Astrocyte (in vitro differentiated cells and primary cell): Measurements from ENCODE around the gene AKAP8. TPM values are rescaled to one million over a fixed set of nuclear protein-coding genes. Genes with fewer than 3 reads are reported as not detected.

Source experiments
- DNase-seq: peaks from one replicate; pipeline ENCODE4 v3.0.0-alpha.2; 2010; ENCODE audit warnings: low read depth
- FAIRE-seq: peaks from 2 replicates; lab custom pipeline; 2011; peaks lifted over from hg19 to GRCh38; lab: Jason Lieb, UNC
- H2AFZ ChIP-seq: 2 replicates; pipeline ENCODE4 v1.6.0; 2012; ENCODE audit warnings: low read depth, low read length, inconsistent platforms
- H3K27ac ChIP-seq: 2 replicates; pipeline ENCODE4 v1.5.1; 2011; ENCODE audit warnings: low read depth, low read length, inconsistent platforms
- H3K27me3 ChIP-seq: 2 replicates; pipeline ENCODE4 v1.6.0; 2011; ENCODE audit warnings: low read length, inconsistent platforms; ENCODE audit not compliant: insufficient read depth
- H3K36me3 ChIP-seq: 2 replicates; pipeline ENCODE4 v1.5.1; 2011; ENCODE audit warnings: low read length, inconsistent platforms; ENCODE audit not compliant: insufficient read depth
- H3K4me1 ChIP-seq: 2 replicates; pipeline ENCODE4 v1.5.1; 2011; ENCODE audit warnings: low read length, inconsistent platforms; ENCODE audit not compliant: insufficient read depth
- H3K4me2 ChIP-seq: 2 replicates; pipeline ENCODE4 v1.6.0; 2012; ENCODE audit warnings: low read length, inconsistent platforms
- H3K4me3 ChIP-seq: 2 replicates; pipeline ENCODE4 v1.5.1; 2011; ENCODE audit warnings: low read depth, mild to moderate bottlenecking, low read length, inconsistent platforms; ENCODE audit not compliant: insufficient read depth
- H3K79me2 ChIP-seq: 2 replicates; pipeline ENCODE4 v1.6.0; 2012; ENCODE audit warnings: mild to moderate bottlenecking, low read length, inconsistent platforms; ENCODE audit not compliant: insufficient read depth
- H3K9ac ChIP-seq: 2 replicates; pipeline ENCODE4 v1.6.0; 2012; ENCODE audit warnings: mild to moderate bottlenecking, low read length, inconsistent platforms
- H3K9me3 ChIP-seq: 2 replicates; pipeline ENCODE4 v1.5.1; 2012; ENCODE audit warnings: low read depth, mild to moderate bottlenecking, low read length, inconsistent platforms; ENCODE audit not compliant: insufficient read depth
- H4K20me1 ChIP-seq: 2 replicates; pipeline ENCODE4 v1.6.0; 2012; ENCODE audit warnings: low read length, inconsistent platforms; ENCODE audit not compliant: insufficient read depth
- H3K27ac Mint-ChIP-seq: one replicate; pipeline ENCODE4 v1.8.0; 2021; ENCODE audit warnings: mild to moderate bottlenecking, mixed read lengths; ENCODE audit not compliant: unreplicated experiment
- H3K27me3 Mint-ChIP-seq: one replicate; pipeline ENCODE4 v1.8.0; 2021; ENCODE audit warnings: low read depth, mixed read lengths; ENCODE audit not compliant: unreplicated experiment
- H3K36me3 Mint-ChIP-seq: one replicate; pipeline ENCODE4 v1.8.0; 2021; ENCODE audit warnings: low read depth, mixed read lengths; ENCODE audit not compliant: unreplicated experiment
- H3K4me1 Mint-ChIP-seq: one replicate; pipeline ENCODE4 v1.8.0; 2021; ENCODE audit warnings: low read depth, mixed read lengths; ENCODE audit not compliant: unreplicated experiment
- H3K4me3 Mint-ChIP-seq: one replicate; pipeline ENCODE4 v1.8.0; 2021; ENCODE audit warnings: mild to moderate bottlenecking, moderate library complexity, mixed read lengths; ENCODE audit not compliant: unreplicated experiment
- H3K9me3 Mint-ChIP-seq: one replicate; pipeline ENCODE4 v1.8.0; 2021; ENCODE audit warnings: mild to moderate bottlenecking, mixed read lengths; ENCODE audit not compliant: unreplicated experiment
- EZH2 ChIP-seq: IDR thresholded peaks from 2 replicates; pipeline ENCODE4 v1.6.1; 2012; ENCODE audit warnings: mild to moderate bottlenecking, low read length, inconsistent platforms; ENCODE audit not compliant: insufficient read depth
- total RNA-seq: library from RNA; stranded (reverse); gene quantifications from 2 replicates; pipeline ENCODE4 v1.2.1, GENCODE V29; 2021
- TF ChIP-seq, protein P1 (sequence below): IDR thresholded peaks from 2 replicates; pipeline ENCODE4 v1.5.1; 2011; ENCODE audit warnings: low read depth, mild to moderate bottlenecking, inconsistent platforms, low read length, moderate library complexity; ENCODE audit not compliant: insufficient read depth

AKAP8 gene
- total RNA-seq, 1 donor from 2014 or later = 40.1 TPM

DNA sequence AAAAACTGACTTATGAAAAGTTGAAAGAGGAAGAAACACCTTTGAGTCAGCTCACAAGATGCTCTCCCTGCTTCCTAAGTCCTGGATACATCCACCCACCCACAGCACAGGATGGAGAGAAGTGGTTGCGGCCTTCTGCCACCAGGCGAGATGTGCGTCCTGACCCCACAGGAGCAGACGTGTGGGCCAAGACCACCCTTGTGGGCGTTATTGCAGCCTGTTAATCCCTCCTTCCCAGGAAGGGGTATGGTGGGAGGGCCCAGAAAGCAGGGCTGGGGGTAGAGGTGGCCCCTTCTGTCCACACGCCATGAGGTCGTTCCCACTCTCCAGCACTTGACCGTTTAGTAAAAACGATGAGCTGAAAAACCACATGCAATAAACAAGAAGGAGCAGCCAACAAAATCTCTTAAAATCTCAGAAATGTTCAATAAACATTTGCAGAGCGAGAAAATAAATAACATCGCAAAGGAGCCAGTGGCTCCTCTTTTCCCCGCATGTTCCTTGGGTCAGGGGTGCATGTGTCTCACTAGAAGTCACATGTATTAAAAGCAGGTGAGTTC lies 41.6 kb upstream of the AKAP8 start:
- no peak overlapping the region for H3K27ac Mint-ChIP-seq

DNA sequence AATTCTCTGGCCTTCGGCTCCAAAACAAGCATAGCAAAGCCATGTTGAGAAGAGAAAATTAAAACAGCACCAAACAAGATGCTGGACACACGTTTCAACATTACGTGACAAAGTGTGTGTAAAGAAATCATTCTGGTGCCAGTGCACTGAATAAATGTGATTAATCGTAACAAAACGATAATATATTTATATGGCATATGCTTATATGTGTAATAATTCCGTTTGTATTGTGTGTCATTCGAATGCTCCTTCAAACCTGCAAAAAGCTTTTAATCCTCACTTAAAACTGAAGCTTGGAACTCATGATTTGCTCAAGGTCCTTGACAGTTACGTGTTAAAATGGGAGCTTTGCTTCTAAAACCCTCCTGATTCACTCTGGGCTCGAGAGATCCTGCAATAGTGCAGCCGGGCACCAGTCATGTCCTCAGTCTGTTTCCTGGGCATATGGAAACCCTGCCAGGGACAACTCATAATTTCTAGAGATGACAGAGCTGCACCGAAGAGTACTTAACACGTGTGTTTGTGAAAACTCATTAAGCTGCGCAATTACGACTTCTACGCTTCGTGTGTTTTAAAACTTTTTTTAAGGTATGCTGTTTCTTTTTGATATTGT lies 39.9 kb upstream of the AKAP8 start:
- H3K27me3 ChIP-seq = no peaks in the 10 kb centered on the region
- H2AFZ ChIP-seq = peak overlapping the region; percentile 27
- TF ChIP-seq, protein P1, sequence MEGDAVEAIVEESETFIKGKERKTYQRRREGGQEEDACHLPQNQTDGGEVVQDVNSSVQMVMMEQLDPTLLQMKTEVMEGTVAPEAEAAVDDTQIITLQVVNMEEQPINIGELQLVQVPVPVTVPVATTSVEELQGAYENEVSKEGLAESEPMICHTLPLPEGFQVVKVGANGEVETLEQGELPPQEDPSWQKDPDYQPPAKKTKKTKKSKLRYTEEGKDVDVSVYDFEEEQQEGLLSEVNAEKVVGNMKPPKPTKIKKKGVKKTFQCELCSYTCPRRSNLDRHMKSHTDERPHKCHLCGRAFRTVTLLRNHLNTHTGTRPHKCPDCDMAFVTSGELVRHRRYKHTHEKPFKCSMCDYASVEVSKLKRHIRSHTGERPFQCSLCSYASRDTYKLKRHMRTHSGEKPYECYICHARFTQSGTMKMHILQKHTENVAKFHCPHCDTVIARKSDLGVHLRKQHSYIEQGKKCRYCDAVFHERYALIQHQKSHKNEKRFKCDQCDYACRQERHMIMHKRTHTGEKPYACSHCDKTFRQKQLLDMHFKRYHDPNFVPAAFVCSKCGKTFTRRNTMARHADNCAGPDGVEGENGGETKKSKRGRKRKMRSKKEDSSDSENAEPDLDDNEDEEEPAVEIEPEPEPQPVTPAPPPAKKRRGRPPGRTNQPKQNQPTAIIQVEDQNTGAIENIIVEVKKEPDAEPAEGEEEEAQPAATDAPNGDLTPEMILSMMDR = no peak
- TF ChIP-seq EZH2 = no peak
- H3K9me3 ChIP-seq = peaks cover 5% of the 10 kb centered on the region
- peaks cover 36% of the 10 kb centered on the region for H4K20me1 ChIP-seq
- peak overlapping the region; percentile 41 for H3K27ac Mint-ChIP-seq
- peaks cover 23% of the 10 kb centered on the region for H3K36me3 Mint-ChIP-seq
- H3K36me3 ChIP-seq = peaks cover 18% of the 10 kb centered on the region
- DNase-seq (no peak), FAIRE-seq (peak; percentile 34)
- no peak overlapping the region for H3K27ac ChIP-seq
- H3K9me3 Mint-ChIP-seq = no peaks in the 10 kb centered on the region
- H3K4me1 Mint-ChIP-seq = peaks cover 8% of the 10 kb centered on the region
- peak overlapping the region; percentile 64 for H3K9ac ChIP-seq
- peak overlapping the region; percentile 86 for H3K4me2 ChIP-seq
- peak overlapping the region; percentile 53 for H3K4me3 ChIP-seq
- H3K79me2 ChIP-seq = peaks cover 41% of the 10 kb centered on the region
- H3K27me3 Mint-ChIP-seq = no peaks in the 10 kb centered on the region
- H3K4me3 Mint-ChIP-seq = peak overlapping the region; percentile 92
- H3K4me1 ChIP-seq = peaks cover 13% of the 10 kb centered on the region

More for the DNA sequence above, 41.6 kb upstream of the AKAP8 start:
- TF ChIP-seq, protein P1 = no peak
- Histone ChIP-seq H3K27me3 (no peaks in the 10 kb centered on the region), H3K4me2 (no peak overlapping the region), H3K9me3 (peaks cover 5% of the 10 kb centered on the region), H3K36me3 (peaks cover 16% of the 10 kb centered on the region), H2AFZ (no peak overlapping the region), H3K4me3 (no peak overlapping the region), H3K79me2 (peaks cover 25% of the 10 kb centered on the region), H4K20me1 (peaks cover 26% of the 10 kb centered on the region), H3K4me1 (peaks cover 13% of the 10 kb centered on the region), H3K9ac (no peak overlapping the region), H3K27ac (no peak overlapping the region)
- Mint-ChIP-seq H3K27me3 (no peaks in the 10 kb centered on the region), H3K4me3 (no peak overlapping the region), H3K36me3 (peaks cover 23% of the 10 kb centered on the region), H3K4me1 (peaks cover 7% of the 10 kb centered on the region), H3K9me3 (no peaks in the 10 kb centered on the region)
- FAIRE-seq (no peak), DNase-seq (no peak)
